ENCODE data around the gene CCDC192.

Gene CCDC192

GRCh38 chr5:127910307-127910956, 207.2 kb downstream of the CCDC192 start:
- no peaks in the 10 kb centered on the region for H3K36me3 ChIP-seq (ENCODE audit: control insufficient read depth in 2 of 2, insufficient read depth in 1 of 2, low read length in 2 of 2)
- no peak for TF ChIP-seq ZNF138 (tag by site-specific recombination; IDR thresholded peaks at IDR 0.05; ENCODE audit: borderline replicate concordance)
- TF ChIP-seq, protein P1, sequence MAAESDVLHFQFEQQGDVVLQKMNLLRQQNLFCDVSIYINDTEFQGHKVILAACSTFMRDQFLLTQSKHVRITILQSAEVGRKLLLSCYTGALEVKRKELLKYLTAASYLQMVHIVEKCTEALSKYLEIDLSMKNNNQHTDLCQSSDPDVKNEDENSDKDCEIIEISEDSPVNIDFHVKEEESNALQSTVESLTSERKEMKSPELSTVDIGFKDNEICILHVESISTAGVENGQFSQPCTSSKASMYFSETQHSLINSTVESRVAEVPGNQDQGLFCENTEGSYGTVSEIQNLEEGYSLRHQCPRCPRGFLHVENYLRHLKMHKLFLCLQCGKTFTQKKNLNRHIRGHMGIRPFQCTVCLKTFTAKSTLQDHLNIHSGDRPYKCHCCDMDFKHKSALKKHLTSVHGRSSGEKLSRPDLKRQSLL (tag by site-specific recombination; IDR thresholded peaks at IDR 0.05), result no peak
- no peak for TF ChIP-seq ZNF211 (tag by site-specific recombination; IDR thresholded peaks at IDR 0.05; ENCODE audit: low read depth)
- TF ChIP-seq ZNF660 (tag by site-specific recombination; IDR thresholded peaks at IDR 0.05), result no peak
- TF ChIP-seq ZNF202 (tag by site-specific recombination; IDR thresholded peaks at IDR 0.05; ENCODE audit: borderline replicate concordance), result no peak
- no peak for TF ChIP-seq ZNF837 (tag by site-specific recombination; IDR thresholded peaks at IDR 0.05)
- no peak for TF ChIP-seq KLF7 (tag by site-specific recombination; IDR thresholded peaks at IDR 0.05; ENCODE audit: borderline replicate concordance)
- no peak for TF ChIP-seq ZSCAN23 (tag by site-specific recombination; IDR thresholded peaks at IDR 0.05)
- TF ChIP-seq ZEB2 (tag by site-specific recombination; IDR thresholded peaks at IDR 0.05), result no peak
- TF ChIP-seq PRDM4 (tag by site-specific recombination; IDR thresholded peaks at IDR 0.05), result no peak
- no peak for TF ChIP-seq ZNF394 (tag by site-specific recombination; IDR thresholded peaks at IDR 0.05; ENCODE audit: borderline replicate concordance)
- TF ChIP-seq ZNF214 (tag by site-specific recombination; IDR thresholded peaks at IDR 0.05; ENCODE audit: borderline replicate concordance), result no peak
- TF ChIP-seq ZNF670 (tag by site-specific recombination; IDR thresholded peaks at IDR 0.05; ENCODE audit: low read depth), result no peak
- TF ChIP-seq, protein P2, sequence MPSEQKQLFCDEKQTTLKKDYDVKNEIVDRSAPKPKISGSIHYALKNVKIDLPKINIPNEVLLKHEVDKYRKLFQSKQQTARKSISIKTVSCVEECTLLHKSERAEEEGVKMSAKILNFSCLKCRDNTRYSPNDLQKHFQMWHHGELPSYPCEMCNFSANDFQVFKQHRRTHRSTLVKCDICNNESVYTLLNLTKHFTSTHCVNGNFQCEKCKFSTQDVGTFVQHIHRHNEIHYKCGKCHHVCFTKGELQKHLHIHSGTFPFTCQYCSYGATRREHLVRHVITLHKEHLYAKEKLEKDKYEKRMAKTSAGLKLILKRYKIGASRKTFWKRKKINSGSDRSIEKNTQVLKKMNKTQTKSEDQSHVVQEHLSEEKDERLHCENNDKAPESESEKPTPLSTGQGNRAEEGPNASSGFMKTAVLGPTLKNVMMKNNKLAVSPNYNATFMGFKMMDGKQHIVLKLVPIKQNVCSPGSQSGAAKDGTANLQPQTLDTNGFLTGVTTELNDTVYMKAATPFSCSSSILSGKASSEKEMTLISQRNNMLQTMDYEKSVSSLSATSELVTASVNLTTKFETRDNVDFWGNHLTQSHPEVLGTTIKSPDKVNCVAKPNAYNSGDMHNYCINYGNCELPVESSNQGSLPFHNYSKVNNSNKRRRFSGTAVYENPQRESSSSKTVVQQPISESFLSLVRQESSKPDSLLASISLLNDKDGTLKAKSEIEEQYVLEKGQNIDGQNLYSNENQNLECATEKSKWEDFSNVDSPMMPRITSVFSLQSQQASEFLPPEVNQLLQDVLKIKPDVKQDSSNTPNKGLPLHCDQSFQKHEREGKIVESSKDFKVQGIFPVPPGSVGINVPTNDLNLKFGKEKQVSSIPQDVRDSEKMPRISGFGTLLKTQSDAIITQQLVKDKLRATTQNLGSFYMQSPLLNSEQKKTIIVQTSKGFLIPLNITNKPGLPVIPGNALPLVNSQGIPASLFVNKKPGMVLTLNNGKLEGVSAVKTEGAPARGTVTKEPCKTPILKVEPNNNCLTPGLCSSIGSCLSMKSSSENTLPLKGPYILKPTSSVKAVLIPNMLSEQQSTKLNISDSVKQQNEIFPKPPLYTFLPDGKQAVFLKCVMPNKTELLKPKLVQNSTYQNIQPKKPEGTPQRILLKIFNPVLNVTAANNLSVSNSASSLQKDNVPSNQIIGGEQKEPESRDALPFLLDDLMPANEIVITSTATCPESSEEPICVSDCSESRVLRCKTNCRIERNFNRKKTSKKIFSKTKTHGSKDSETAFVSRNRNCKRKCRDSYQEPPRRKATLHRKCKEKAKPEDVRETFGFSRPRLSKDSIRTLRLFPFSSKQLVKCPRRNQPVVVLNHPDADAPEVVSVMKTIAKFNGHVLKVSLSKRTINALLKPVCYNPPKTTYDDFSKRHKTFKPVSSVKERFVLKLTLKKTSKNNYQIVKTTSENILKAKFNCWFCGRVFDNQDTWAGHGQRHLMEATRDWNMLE (tag by site-specific recombination; conservative IDR thresholded peaks at IDR 0.05; ENCODE audit: low read depth), result no peak
- no peak for TF ChIP-seq GLI4 (tag by site-specific recombination; IDR thresholded peaks at IDR 0.05)
- no peak for TF ChIP-seq ZNF600 (tag by site-specific recombination; IDR thresholded peaks at IDR 0.05)
- no peak overlapping the region; the same call in 1 of the 2 replicates for H3K27ac ChIP-seq (ENCODE audit: extremely low read depth, low read depth, low read length)
- POLR2A ChIA-PET, result no interaction called here
- peaks cover 6% of the 10 kb centered on the region; the same call in 1 of the 2 replicates for H3K4me1 ChIP-seq (ENCODE audit: control insufficient read depth, insufficient read depth, low read length)
- CTCF ChIA-PET, result interaction anchor here (0.6 to 1.7 kb wide), 10 partner anchors 12 to 1325 kb away, joined by 3 to 8 read pairs (median 4); no protein-coding TSS in a partner anchor
- H3K4me3 ChIP-seq (ENCODE audit: low read depth, low read length), result no peak overlapping the region
- H3K9me3 ChIP-seq (ENCODE audit: control insufficient read depth, insufficient read depth, low read depth, low read length), result no peaks in the 10 kb centered on the region
